ENCODE results near the gene RIMS3. TPM values are rescaled to one million over a fixed set of nuclear protein-coding genes. Genes with fewer than 3 reads are reported as not detected.

RIMS3 gene
- total RNA-seq, 2 donors from 2014 or later, result 1.4 to 5.5 TPM

GRCh38 chr1:40696294-40696693 lies 30.8 kb upstream of the RIMS3 start:
- no peak for DNase-seq (ENCODE audit: low spot score)
- no peaks in the 10 kb centered on the region for H3K36me3 ChIP-seq
- no peak for TF ChIP-seq CTCF (IDR thresholded peaks at IDR 0.05)
- H3K4me3 ChIP-seq, result no peak overlapping the region
- no peaks in the 10 kb centered on the region for H3K9me3 ChIP-seq
- H3K4me1 ChIP-seq, result peaks cover 0 to 30% of the 10 kb centered on the region in 2 donors
- H3K27me3 ChIP-seq, result no peaks in the 10 kb centered on the region
- H3K27ac ChIP-seq, result no peak overlapping the region

- Histone ChIP-seq H3K27ac (no peak overlapping the region), H3K4me3 (no peak overlapping the region), H3K36me3 (no peaks in the 10 kb centered on the region), H3K4me1 (peaks cover 0 to 44% of the 10 kb centered on the region in 2 donors), H3K9me3 (no peaks in the 10 kb centered on the region), H3K27me3 (no peaks in the 10 kb centered on the region)
- no peak for TF ChIP-seq CTCF (IDR thresholded peaks at IDR 0.05)
- no peak for DNase-seq (ENCODE audit: low spot score)
Measured at GRCh38 chr1:40694353-40694874, 28.9 kb upstream of the RIMS3 start.

- no peak overlapping the region for H3K4me3 ChIP-seq
- no peaks in the 10 kb centered on the region for H3K36me3 ChIP-seq
- H3K4me1 ChIP-seq, result peaks cover 0 to 38% of the 10 kb centered on the region in 2 donors
- no peak overlapping the region for H3K27ac ChIP-seq
- no peaks in the 10 kb centered on the region for H3K9me3 ChIP-seq
- no peak for TF ChIP-seq CTCF (IDR thresholded peaks at IDR 0.05)
- H3K27me3 ChIP-seq, result no peaks in the 10 kb centered on the region
- DNase-seq (ENCODE audit: low spot score), result no peak
Measured at GRCh38 chr1:40693425-40693824, 27.9 kb upstream of the RIMS3 start.

- Histone ChIP-seq H3K4me3 (peak overlapping the region; percentile 86 to 91), H3K9me3 (no peaks in the 10 kb centered on the region), H3K27me3 (no peaks in the 10 kb centered on the region), H3K4me1 (peaks cover 0 to 38% of the 10 kb centered on the region in 2 donors), H3K36me3 (no peaks in the 10 kb centered on the region), H3K27ac (peak overlapping the region; percentile 100)
- no peak for TF ChIP-seq CTCF (IDR thresholded peaks at IDR 0.05)
- peak; percentile 59 for DNase-seq (ENCODE audit: low spot score)
Measured at GRCh38 chr1:40692429-40692895, 27.0 kb upstream of the RIMS3 start.

- peak; percentile 98 for DNase-seq (ENCODE audit: low spot score)
- H3K9me3 ChIP-seq, result no peaks in the 10 kb centered on the region
- peak within 1 kb of the TSS; percentile 86 to 91 for H3K4me3 ChIP-seq
- no peaks in the 10 kb centered on the region for H3K27me3 ChIP-seq
- H3K4me1 ChIP-seq, result peaks cover 0 to 34% of the 10 kb centered on the region in 2 donors
- no peaks in the 10 kb centered on the region for H3K36me3 ChIP-seq
- peak within 1 kb of the TSS; percentile 100 for H3K27ac ChIP-seq
- no peak for TF ChIP-seq CTCF (IDR thresholded peaks at IDR 0.05)
Measured at GRCh38 chr1:40691538-40692428, 26.3 kb upstream of the RIMS3 start, which contains the start of gene NFYC. Gene NFYC, plus strand, starts transcription at chr1:40691704. Its CDS starts 47,140 bp downstream, at chr1:40738844.

Data from right atrium auricular region (tissue), 2 donors.